ENCODE measurements around the gene CHAT.
A peak's percentile ranks its signal among the peaks of the same experiment; 100 is the strongest.

The CHAT gene

GRCh38 chr10:49689882-49690510 is 76.2 kb downstream of the CHAT start:
- no peak for DNase-seq

GRCh38 chr10:49690698-49691356 is 77.0 kb downstream of the CHAT start:
- no peak for DNase-seq

- DNase-seq: no peak
Measured at GRCh38 chr10:49691588-49691987, 77.8 kb downstream of the CHAT start.

- DNase-seq: no peak
Measured at GRCh38 chr10:49694466-49694865, 80.6 kb downstream of the CHAT start.

- no peak for DNase-seq
Measured at GRCh38 chr10:49696311-49696710, 82.5 kb downstream of the CHAT start.

- no peak for DNase-seq
Measured at GRCh38 chr10:49698679-49699078, 84.8 kb downstream of the CHAT start.

- no peak for DNase-seq
Measured at GRCh38 chr10:49700211-49700610, 86.4 kb downstream of the CHAT start.

- peak; percentile 66 for DNase-seq
Measured at GRCh38 chr10:49700997-49701396, 87.2 kb downstream of the CHAT start.

- DNase-seq: no peak
Measured at GRCh38 chr10:49707585-49707984, 93.7 kb downstream of the CHAT start.

- DNase-seq: no peak
Measured at GRCh38 chr10:49709934-49710333, 96.1 kb downstream of the CHAT start.

- no peak for DNase-seq
Measured at GRCh38 chr10:49710966-49711365, 97.1 kb downstream of the CHAT start.

- no peak for DNase-seq
Measured at GRCh38 chr10:49711481-49711880, 97.6 kb downstream of the CHAT start.

GRCh38 chr10:49713266-49713665 is 99.4 kb downstream of the CHAT start:
- no peak for DNase-seq

Data from NCI-H1436 treated with DMSO at 0.1 percent for 48 hours (cell line).